Uterus (tissue), 4 donors: ENCODE measurements around the gene MAP4K4. TPM values are rescaled to one million over a fixed set of nuclear protein-coding genes. Genes with fewer than 3 reads are reported as not detected.

ENCODE experiments used
- DNase-seq, 2 donors: peaks; one replicate each; pipeline ENCODE4 v3.0.0-alpha.2; 2019 to 2020
- H3K27ac ChIP-seq, 2 donors: fragments of 200-600 bp; sonication (generic); 1 replicate in 1 of 2; 2 replicates in 1 of 2; pipeline ENCODE4 v1.5.1; 2016 to 2018
- H3K27me3 ChIP-seq, 2 donors: fragments of 200-600 bp; sonication (generic); one replicate each; pipeline ENCODE4 v1.5.1; 2018 to 2019; ENCODE audit warnings: control low read depth in 1 of 2
- H3K36me3 ChIP-seq, 2 donors: fragments of 200-600 bp; sonication (generic); one replicate each; pipeline ENCODE4 v1.5.1; 2019; ENCODE audit warnings: control low read depth in 1 of 2
- H3K4me1 ChIP-seq, 2 donors: fragments of 200-600 bp; sonication (generic); one replicate each; pipeline ENCODE4 v1.5.1; 2018 to 2019; ENCODE audit warnings: control low read depth in 1 of 2
- H3K4me3 ChIP-seq, 2 donors: fragments of 200-600 bp; sonication (generic); 1 replicate in 1 of 2; 2 replicates in 1 of 2; pipeline ENCODE4 v1.5.1; 2018 to 2019; ENCODE audit warnings: mild to moderate bottlenecking in 1 of 2
- H3K9me3 ChIP-seq, 2 donors: fragments of 200-600 bp; sonication (generic); one replicate each; pipeline ENCODE4 v1.5.1; 2019; ENCODE audit warnings: control low read depth in 1 of 2
- CTCF ChIP-seq, 4 experiments: fragments of 200-600 bp in 2 of 4; fragments of 450-650 bp in 2 of 4; sonication (generic) in 2 of 4; IDR thresholded peaks; one replicate each; pipeline ENCODE4 v1.5.1; 2016 to 2019; ENCODE audit warnings: antibody characterized with exemption in 4 of 4, mild to moderate bottlenecking in 2 of 4, moderate library complexity in 1 of 4
- POLR2A ChIP-seq, 2 donors: fragments of 450-650 bp; IDR thresholded peaks; one replicate each; pipeline ENCODE4 v1.6.1; 2016; ENCODE audit warnings: antibody characterized with exemption in 2 of 2, mild to moderate bottlenecking in 1 of 2, moderate library complexity in 1 of 2
- intact Hi-C: fragments of 100-400 bp; cut with DNase I; formaldehyde crosslinking; loops from one replicate; pipeline ENCODE4 v1.15.1; 2023; ENCODE audit warnings: low total_unique reads
- total RNA-seq, 4 donors: library from RNA; depleted of rRNA in 3 of 4; stranded (reverse); fragments of >200 nt in 3 of 4; gene quantifications; one replicate each; pipeline versions ENCODE4 v1.1.0 to v1.2.4, GENCODE V29; 2014 to 2023
- donor health status: DM: yes; HTN: yes; CAD: no.

MAP4K4 gene
- total RNA-seq, 4 donors from 2014 or later = 17.9 to 87.2 (median 55.4) TPM

- H3K36me3 ChIP-seq = no peaks in the 10 kb centered on the region
- H3K9me3 ChIP-seq = no peaks in the 10 kb centered on the region
- H3K27me3 ChIP-seq = no peaks in the 10 kb centered on the region
- peaks cover 0 to 7% of the 10 kb centered on the region in 2 donors for H3K4me1 ChIP-seq
- no peak for DNase-seq
- no peak overlapping the region for H3K4me3 ChIP-seq
- TF ChIP-seq POLR2A (IDR thresholded peaks at IDR 0.05) (no peak), CTCF (IDR thresholded peaks at IDR 0.05) (no peak)
- H3K27ac ChIP-seq = no peak overlapping the region
- intact Hi-C loops = no loop called here
These were observed 53.2 kb downstream of the MAP4K4 start for GRCh38 chr2:101750688-101751087.

DNA sequence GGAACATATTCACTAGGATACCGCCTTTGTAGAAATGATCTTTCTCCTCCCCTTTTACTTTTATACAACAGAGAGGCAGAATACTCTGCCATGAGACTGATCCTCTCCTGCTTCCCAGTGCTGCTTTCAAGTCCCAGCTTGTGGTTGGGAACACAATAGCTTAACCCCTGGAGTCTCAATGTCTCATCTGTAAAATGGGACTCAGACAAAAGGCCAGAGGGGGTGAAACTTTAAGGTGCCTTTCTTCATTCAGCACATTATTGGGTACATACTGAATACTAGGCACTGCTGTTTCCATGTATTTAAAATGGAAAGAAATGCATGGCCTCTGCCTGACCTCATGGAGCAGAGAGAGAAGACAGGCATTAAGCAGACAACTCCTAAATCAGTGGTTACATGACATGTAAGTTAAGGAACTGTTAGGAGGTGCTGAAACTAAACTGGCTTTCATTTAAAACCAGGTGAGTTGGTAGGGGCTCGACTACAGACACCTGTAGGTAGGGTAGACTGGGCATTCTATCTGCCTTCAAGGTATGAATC lies 53.8 kb downstream of the MAP4K4 start:
- H3K4me3 ChIP-seq = no peak overlapping the region
- intact Hi-C loops = no loop called here
- no peaks in the 10 kb centered on the region for H3K36me3 ChIP-seq
- DNase-seq = no peak
- H3K27me3 ChIP-seq = no peaks in the 10 kb centered on the region
- TF ChIP-seq CTCF (IDR thresholded peaks at IDR 0.05) (no peak), POLR2A (IDR thresholded peaks at IDR 0.05) (no peak)
- peaks cover 0 to 7% of the 10 kb centered on the region in 2 donors for H3K4me1 ChIP-seq
- H3K9me3 ChIP-seq = no peaks in the 10 kb centered on the region
- peak overlapping the region in 1 of 2 donors; percentile 31 for H3K27ac ChIP-seq

DNA sequence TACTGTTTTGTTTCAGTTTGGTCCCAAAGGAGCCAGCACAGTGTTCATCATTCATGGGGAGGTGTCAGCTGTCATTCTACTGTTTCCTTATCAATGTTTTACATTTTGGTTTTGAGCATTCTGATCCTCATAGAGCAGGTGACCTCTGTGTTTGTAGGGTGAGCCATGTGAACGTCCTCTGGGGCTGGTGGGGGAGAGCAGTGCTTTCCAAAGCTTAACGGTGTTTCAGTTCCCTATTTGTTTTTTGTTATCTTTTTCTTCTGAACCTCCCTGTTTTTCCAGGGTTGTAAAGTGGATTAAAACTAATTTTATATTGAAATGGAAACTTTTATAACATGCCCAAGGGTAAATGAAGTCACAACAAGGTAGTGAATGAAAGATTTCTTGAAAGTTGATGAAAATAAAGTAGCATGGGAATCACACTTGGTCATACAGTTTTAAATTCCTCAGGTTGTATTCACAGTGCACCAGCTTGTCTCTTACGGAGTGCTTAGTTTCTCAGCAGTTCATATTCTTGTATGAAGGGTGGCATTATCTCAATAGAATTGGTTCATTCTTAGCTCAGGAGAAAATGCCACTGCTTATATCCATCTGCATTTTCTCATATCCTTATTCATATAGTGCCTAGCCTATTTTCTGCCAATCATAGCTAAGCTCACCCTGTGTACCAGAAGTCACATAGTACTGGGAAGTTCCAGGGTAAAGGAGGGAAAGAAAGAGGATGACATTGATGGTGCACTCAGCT lies 54.5 kb downstream of the MAP4K4 start:
- no peaks in the 10 kb centered on the region for H3K36me3 ChIP-seq
- TF ChIP-seq POLR2A (IDR thresholded peaks at IDR 0.05) = no peak
- TF ChIP-seq CTCF (IDR thresholded peaks at IDR 0.05) = no peak
- H3K27me3 ChIP-seq = no peaks in the 10 kb centered on the region
- peak overlapping the region in 1 of 2 donors; percentile 31 for H3K27ac ChIP-seq
- no peaks in the 10 kb centered on the region for H3K9me3 ChIP-seq
- intact Hi-C loops = no loop called here
- no peak for DNase-seq
- H3K4me1 ChIP-seq = peaks cover 0 to 7% of the 10 kb centered on the region in 2 donors
- H3K4me3 ChIP-seq = no peak overlapping the region

- H3K36me3 ChIP-seq = no peaks in the 10 kb centered on the region
- no peaks in the 10 kb centered on the region for H3K27me3 ChIP-seq
- intact Hi-C loops = no loop called here
- DNase-seq = no peak
- H3K4me1 ChIP-seq = peaks cover 0 to 7% of the 10 kb centered on the region in 2 donors
- H3K27ac ChIP-seq = peak overlapping the region; percentile 1 to 64
- no peaks in the 10 kb centered on the region for H3K9me3 ChIP-seq
- TF ChIP-seq POLR2A (IDR thresholded peaks at IDR 0.05) = no peak
- TF ChIP-seq CTCF (IDR thresholded peaks at IDR 0.05) = no peak
- H3K4me3 ChIP-seq = no peak overlapping the region
These were observed 55.5 kb downstream of the MAP4K4 start for GRCh38 chr2:101752716-101753616.
